ENCODE results near the gene GFI1B. TPM values are rescaled to one million over a fixed set of nuclear protein-coding genes. Genes with fewer than 3 reads are reported as not detected.

Gene GFI1B
- total RNA-seq, 1 donor from 2014 or later: not detected

- Histone ChIP-seq H3K4me1 (no peaks in the 10 kb centered on the region), H3K9me3 (peaks cover 0 to 3% of the 10 kb centered on the region in 2 donors), H3K27me3 (peaks cover 6% of the 10 kb centered on the region), H3K4me3 (no peak overlapping the region), H3K27ac (no peak overlapping the region), H3K36me3 (no peaks in the 10 kb centered on the region)
- intact Hi-C loops (cut with DNase I): no loop called here
- TF ChIP-seq CTCF (IDR thresholded peaks at IDR 0.05): no peak
- DNase-seq (ENCODE audit: low spot score in 2 of 2): no peak
These were observed 29.9 kb downstream of the GFI1B start for GRCh38 chr9:133008406-133008805.

- intact Hi-C loops (cut with DNase I): no loop called here
- Histone ChIP-seq H3K27me3 (peaks cover 1% of the 10 kb centered on the region), H3K9me3 (peaks cover 0 to 3% of the 10 kb centered on the region in 2 donors), H3K36me3 (no peaks in the 10 kb centered on the region), H3K4me1 (no peaks in the 10 kb centered on the region), H3K27ac (no peak overlapping the region), H3K4me3 (no peak overlapping the region)
- DNase-seq (ENCODE audit: low spot score in 2 of 2): no peak
- TF ChIP-seq CTCF (IDR thresholded peaks at IDR 0.05): no peak
These were observed 30.3 kb downstream of the GFI1B start for GRCh38 chr9:133008824-133009223.

- Histone ChIP-seq H3K4me1 (no peaks in the 10 kb centered on the region), H3K27ac (no peak overlapping the region), H3K36me3 (no peaks in the 10 kb centered on the region), H3K27me3 (no peaks in the 10 kb centered on the region), H3K9me3 (peaks cover 0 to 3% of the 10 kb centered on the region in 2 donors), H3K4me3 (no peak overlapping the region)
- no peak for TF ChIP-seq CTCF (IDR thresholded peaks at IDR 0.05)
- intact Hi-C loops (cut with DNase I): no loop called here
- DNase-seq (ENCODE audit: low spot score in 2 of 2): no peak
These were observed 31.6 kb downstream of the GFI1B start for GRCh38 chr9:133009906-133010582.

GRCh38 chr9:133014696-133015095, 36.2 kb downstream of the GFI1B start:
- intact Hi-C loops (cut with DNase I): no loop called here
- no peaks in the 10 kb centered on the region for H3K27me3 ChIP-seq
- H3K27ac ChIP-seq: no peak overlapping the region
- no peak for DNase-seq (ENCODE audit: low spot score in 2 of 2)
- H3K9me3 ChIP-seq: peaks cover 0 to 9% of the 10 kb centered on the region in 2 donors
- no peaks in the 10 kb centered on the region for H3K4me1 ChIP-seq
- no peaks in the 10 kb centered on the region for H3K36me3 ChIP-seq
- H3K4me3 ChIP-seq: no peak overlapping the region
- TF ChIP-seq CTCF (IDR thresholded peaks at IDR 0.05): no peak

- intact Hi-C loops (cut with DNase I): no loop called here
- DNase-seq (ENCODE audit: low spot score in 2 of 2): no peak
- no peaks in the 10 kb centered on the region for H3K36me3 ChIP-seq
- TF ChIP-seq CTCF (IDR thresholded peaks at IDR 0.05): no peak
- H3K27ac ChIP-seq: no peak overlapping the region
- no peaks in the 10 kb centered on the region for H3K4me1 ChIP-seq
- no peak overlapping the region for H3K4me3 ChIP-seq
- no peaks in the 10 kb centered on the region for H3K9me3 ChIP-seq
- H3K27me3 ChIP-seq: no peaks in the 10 kb centered on the region
These were observed 44.8 kb downstream of the GFI1B start for GRCh38 chr9:133023117-133023890.
